ENCODE data around the gene PXYLP1.

DNA sequence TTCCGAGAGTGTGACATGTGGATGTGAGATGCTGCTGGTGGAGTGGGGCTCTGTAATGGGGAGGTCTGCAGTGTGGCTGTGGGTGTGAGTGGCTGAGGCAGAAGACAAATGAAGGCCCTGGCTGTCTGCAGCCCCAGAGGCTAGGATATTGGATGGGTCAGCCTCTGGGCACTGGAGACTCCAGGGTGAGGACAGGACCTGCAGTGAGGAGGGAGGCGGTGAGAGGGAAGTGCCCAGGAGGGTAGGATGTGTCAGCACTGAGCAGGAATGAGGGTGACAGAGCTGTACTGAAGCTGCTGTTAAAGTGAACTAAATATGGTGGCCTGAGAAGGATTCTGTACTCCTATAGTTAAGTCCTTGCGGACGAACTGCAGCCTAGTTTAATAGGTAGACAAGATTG is 27.3 kb upstream of the PXYLP1 start:
- TF ChIP-seq POLR2AphosphoS5 (IDR thresholded peaks at IDR 0.05) (no peak), POLR2A (IDR thresholded peaks at IDR 0.05) (no peak)

Measured in prostate gland (tissue), 1 donor.